GM18502 (cell line): ENCODE data around the gene PPA1.
"Not testable (repeated sequence)": the region's sequence is repeated elsewhere in the genome, so short reads cannot be mapped to it uniquely, and the experiment has no call there.

Source experiments
- ATAC-seq: cut with Tn5 transposase; IDR thresholded peaks from one replicate; pipeline ENCODE4 v1.9.1; 2021; ENCODE audit warnings: mild to moderate bottlenecking; ENCODE audit not compliant: unreplicated experiment, poor library complexity

Gene PPA1

GRCh38 chr10:70233109-70233938 lies at the start of gene PPA1:
Gene PPA1, minus strand, starts transcription at chr10:70233429. Its CDS starts 102 bp downstream, at chr10:70233327.
- ATAC-seq = peak; percentile 91

GRCh38 chr10:70281609-70282008 lies 48.4 kb upstream of the PPA1 start:
- no peak for ATAC-seq

- ATAC-seq = no peak
Observed at GRCh38 chr10:70280099-70280498, 46.9 kb upstream of the PPA1 start.

GRCh38 chr10:70277396-70278030 lies 44.3 kb upstream of the PPA1 start:
- ATAC-seq = no peak

- no peak for ATAC-seq
Observed at GRCh38 chr10:70274643-70275042, 41.4 kb upstream of the PPA1 start.

GRCh38 chr10:70272925-70273316 lies 39.7 kb upstream of the PPA1 start:
- ATAC-seq = peak; percentile 67

- no peak for ATAC-seq
Observed at GRCh38 chr10:70271996-70272924, 39.0 kb upstream of the PPA1 start.

GRCh38 chr10:70270952-70271351 lies 37.7 kb upstream of the PPA1 start:
- no peak for ATAC-seq

GRCh38 chr10:70269741-70270140 lies 36.5 kb upstream of the PPA1 start:
- ATAC-seq = no peak

- ATAC-seq = no peak
Observed at GRCh38 chr10:70268376-70268775, 35.1 kb upstream of the PPA1 start.

- ATAC-seq = no peak
Observed at GRCh38 chr10:70267161-70267933, 34.1 kb upstream of the PPA1 start.

- ATAC-seq = no peak
Observed at GRCh38 chr10:70266701-70267100, 33.5 kb upstream of the PPA1 start.

GRCh38 chr10:70266056-70266455 lies 32.8 kb upstream of the PPA1 start:
- ATAC-seq = no peak

- ATAC-seq = no peak
Observed at GRCh38 chr10:70265032-70265689, 31.9 kb upstream of the PPA1 start.

- ATAC-seq = no peak
Observed at GRCh38 chr10:70260734-70261133, 27.5 kb upstream of the PPA1 start.

GRCh38 chr10:70260259-70260658 lies 27.0 kb upstream of the PPA1 start:
- no peak for ATAC-seq

- ATAC-seq = no peak
Observed at GRCh38 chr10:70258216-70258615, 25.0 kb upstream of the PPA1 start.

- not testable (repeated sequence) for ATAC-seq
Observed at GRCh38 chr10:70257816-70258215, 24.6 kb upstream of the PPA1 start.

GRCh38 chr10:70256463-70256862 lies 23.2 kb upstream of the PPA1 start:
- ATAC-seq = no peak
